NAMALWA (cell line): ENCODE measurements around the gene SNRK.

Source experiments
- DNase-seq: peaks from one replicate; pipeline ENCODE4 v3.0.0-alpha.2; 2015; ENCODE audit warnings: low spot score

Gene SNRK

GRCh38 chr3:43270078-43270477 is 16.3 kb upstream of the SNRK start:
- no peak for DNase-seq

- no peak for DNase-seq
Measured at GRCh38 chr3:43273416-43273815, 12.9 kb upstream of the SNRK start.

GRCh38 chr3:43279082-43279481 is 7.3 kb upstream of the SNRK start:
- no peak for DNase-seq

- no peak for DNase-seq
Measured at GRCh38 chr3:43279532-43279931, 6.8 kb upstream of the SNRK start.

GRCh38 chr3:43281020-43281419 is 5.3 kb upstream of the SNRK start:
- DNase-seq = no peak

- no peak for DNase-seq
Measured at GRCh38 chr3:43284171-43284570, 2.2 kb upstream of the SNRK start.

- DNase-seq = peak; percentile 3
Measured at GRCh38 chr3:43285644-43286043, 696 bp upstream of the SNRK start.

- DNase-seq = peak; percentile 55
Measured at GRCh38 chr3:43286841-43287499, 630 bp downstream of the SNRK start.

GRCh38 chr3:43287500-43287873 is 1.1 kb downstream of the SNRK start:
- DNase-seq = peak; percentile 39

- peak; percentile 61 for DNase-seq
Measured at GRCh38 chr3:43288366-43288765, 2.0 kb downstream of the SNRK start.

- no peak for DNase-seq
Measured at GRCh38 chr3:43288850-43289249, 2.5 kb downstream of the SNRK start.

GRCh38 chr3:43289401-43289800 is 3.1 kb downstream of the SNRK start:
- DNase-seq = no peak

- no peak for DNase-seq
Measured at GRCh38 chr3:43289841-43290470, 3.6 kb downstream of the SNRK start.

- no peak for DNase-seq
Measured at GRCh38 chr3:43290956-43291355, 4.6 kb downstream of the SNRK start.

- no peak for DNase-seq
Measured at GRCh38 chr3:43291546-43291945, 5.2 kb downstream of the SNRK start.

- no peak for DNase-seq
Measured at GRCh38 chr3:43294975-43295374, 8.6 kb downstream of the SNRK start.

- peak; percentile 47 for DNase-seq
Measured at GRCh38 chr3:43296565-43296964, 10.2 kb downstream of the SNRK start.

GRCh38 chr3:43298292-43298691 is 12.0 kb downstream of the SNRK start:
- DNase-seq = no peak

- no peak for DNase-seq
Measured at GRCh38 chr3:43298761-43299160, 12.4 kb downstream of the SNRK start.

GRCh38 chr3:43302116-43302880 is 16.0 kb downstream of the SNRK start:
- no peak for DNase-seq

GRCh38 chr3:43304126-43304525 is 17.8 kb downstream of the SNRK start:
- no peak for DNase-seq

GRCh38 chr3:43307226-43307625 is 20.9 kb downstream of the SNRK start:
- DNase-seq = no peak

GRCh38 chr3:43307649-43308048 is 21.3 kb downstream of the SNRK start:
- DNase-seq = no peak
